NOMO-1 treated with dmso at 0.1 percent for 144 hours (cell line): Measurements from ENCODE around the gene DNAAF2.
"Not testable (repeated sequence)": the region's sequence is repeated elsewhere in the genome, so short reads cannot be mapped to it uniquely, and the experiment has no call there.

Experiments used
- DNase-seq: peaks from one replicate; lab custom pipeline; 2025; ENCODE audit not compliant: unreplicated experiment; lab: John Stamatoyannopoulos, UW

Gene DNAAF2

GRCh38 chr14:49584981-49585640 lies 49.9 kb downstream of the DNAAF2 start:
- not testable (repeated sequence) for DNase-seq

DNA sequence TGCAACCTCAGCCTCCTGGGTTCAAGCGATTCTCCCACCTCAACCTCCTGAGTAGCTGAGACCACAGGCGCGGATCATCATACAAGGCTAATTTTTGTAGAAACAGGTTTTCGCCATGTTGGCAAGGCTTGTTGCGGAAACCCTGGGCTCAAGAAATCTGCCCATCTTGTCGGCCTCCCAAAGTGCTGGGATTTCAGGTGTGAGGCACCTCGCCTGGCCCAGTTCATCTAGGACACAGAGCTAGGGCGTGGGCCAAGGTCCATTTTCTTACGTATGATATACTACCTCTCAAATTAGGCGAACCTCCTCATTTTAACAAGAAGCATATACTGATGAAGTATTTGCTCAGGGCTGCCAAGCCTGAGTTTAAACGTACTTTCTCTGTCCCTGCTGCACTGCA lies 51.0 kb downstream of the DNAAF2 start:
- no peak for DNase-seq

DNA sequence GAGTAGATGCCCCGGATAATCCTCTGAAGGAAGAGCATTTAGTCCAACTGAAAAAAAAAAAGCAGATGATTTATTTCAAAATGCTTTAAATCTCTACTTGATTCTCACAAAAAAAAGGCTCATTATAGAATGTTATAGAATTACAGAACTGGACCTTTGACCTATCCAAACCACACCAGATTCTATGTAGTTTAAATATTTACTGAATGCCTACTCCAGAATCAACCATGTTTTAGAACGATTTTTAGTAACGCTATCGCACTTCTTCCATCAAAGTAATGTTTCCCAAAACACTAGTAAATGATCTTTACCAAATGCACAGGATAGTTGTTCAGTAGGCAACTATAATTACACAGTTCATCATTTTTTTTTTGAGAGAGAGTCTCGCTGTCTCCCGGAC lies 51.4 kb downstream of the DNAAF2 start:
- DNase-seq = no peak

DNA sequence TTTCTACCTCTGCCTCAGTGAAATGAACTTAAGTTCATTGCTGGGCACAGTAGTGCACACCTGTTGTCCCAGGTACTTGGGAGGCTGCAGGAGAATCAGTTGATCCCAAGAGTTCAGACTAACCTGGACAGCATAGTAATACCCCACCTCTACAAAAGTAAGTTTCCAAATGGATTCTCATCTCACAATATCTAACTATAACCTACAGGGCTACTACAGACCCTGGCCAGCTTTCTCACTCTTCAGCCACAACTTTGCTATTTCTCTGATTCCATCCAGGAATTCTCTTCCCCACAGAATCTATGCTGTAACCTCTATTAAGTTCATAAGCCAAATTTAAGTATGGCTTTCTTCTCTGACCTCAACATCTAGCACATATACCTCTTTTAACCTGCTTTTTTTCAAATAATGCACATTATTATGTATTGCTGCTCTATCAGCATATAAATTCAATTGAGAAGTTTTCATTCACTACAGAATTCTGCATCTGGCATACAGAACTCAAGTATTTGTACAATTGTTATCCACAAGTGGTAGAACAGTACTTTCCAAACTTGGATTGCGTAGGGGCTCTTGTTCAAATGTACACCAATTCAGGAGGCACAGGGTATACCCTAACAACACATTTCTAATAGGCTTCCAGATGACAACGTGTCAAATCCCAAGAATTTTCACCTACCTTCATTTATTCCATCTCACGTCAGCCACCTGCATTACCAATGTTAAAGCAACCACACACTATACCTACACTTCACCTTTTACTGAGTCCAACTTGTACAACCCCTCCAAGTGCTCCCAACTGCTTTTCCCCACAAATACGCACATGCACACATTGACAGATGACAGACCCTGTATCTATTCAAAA lies 52.7 kb downstream of the DNAAF2 start:
- no peak for DNase-seq

GRCh38 chr14:49581209-49582112 lies 53.6 kb downstream of the DNAAF2 start:
- no peak for DNase-seq

- no peak for DNase-seq
Observed at GRCh38 chr14:49579841-49580240, 55.2 kb downstream of the DNAAF2 start.

DNA sequence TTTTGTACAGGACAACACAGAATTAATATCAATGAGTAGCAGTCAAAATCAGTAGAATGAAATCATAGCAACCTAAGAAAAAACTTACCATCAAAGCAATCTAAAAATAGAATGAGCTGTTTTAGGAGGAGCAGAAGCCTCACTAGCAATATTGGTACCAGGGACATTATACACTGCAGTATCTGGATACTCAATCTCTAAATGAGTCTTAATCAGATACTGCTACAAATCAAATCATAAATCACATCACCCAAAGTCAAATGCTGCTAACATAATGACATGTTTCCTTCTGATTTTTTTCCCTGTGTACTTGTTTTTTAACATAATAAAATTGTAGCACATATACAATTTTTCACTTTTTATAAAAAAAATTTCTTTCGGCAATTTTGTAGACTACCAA lies 56.9 kb downstream of the DNAAF2 start:
- no peak for DNase-seq
